Activated CD8-positive, alpha-beta memory T cell treated with anti-CD3 and anti-CD28 coated beads for 24 hours (primary cell): ENCODE results near the gene NPW.
A peak's percentile ranks its signal among the peaks of the same experiment; 100 is the strongest.
"Not testable (repeated sequence)": the region's sequence is repeated elsewhere in the genome, so short reads cannot be mapped to it uniquely, and the experiment has no call there.

Source experiments
- DNase-seq: peaks from one replicate; pipeline ENCODE4 v3.0.0-alpha.2; 2020

NPW gene

DNA sequence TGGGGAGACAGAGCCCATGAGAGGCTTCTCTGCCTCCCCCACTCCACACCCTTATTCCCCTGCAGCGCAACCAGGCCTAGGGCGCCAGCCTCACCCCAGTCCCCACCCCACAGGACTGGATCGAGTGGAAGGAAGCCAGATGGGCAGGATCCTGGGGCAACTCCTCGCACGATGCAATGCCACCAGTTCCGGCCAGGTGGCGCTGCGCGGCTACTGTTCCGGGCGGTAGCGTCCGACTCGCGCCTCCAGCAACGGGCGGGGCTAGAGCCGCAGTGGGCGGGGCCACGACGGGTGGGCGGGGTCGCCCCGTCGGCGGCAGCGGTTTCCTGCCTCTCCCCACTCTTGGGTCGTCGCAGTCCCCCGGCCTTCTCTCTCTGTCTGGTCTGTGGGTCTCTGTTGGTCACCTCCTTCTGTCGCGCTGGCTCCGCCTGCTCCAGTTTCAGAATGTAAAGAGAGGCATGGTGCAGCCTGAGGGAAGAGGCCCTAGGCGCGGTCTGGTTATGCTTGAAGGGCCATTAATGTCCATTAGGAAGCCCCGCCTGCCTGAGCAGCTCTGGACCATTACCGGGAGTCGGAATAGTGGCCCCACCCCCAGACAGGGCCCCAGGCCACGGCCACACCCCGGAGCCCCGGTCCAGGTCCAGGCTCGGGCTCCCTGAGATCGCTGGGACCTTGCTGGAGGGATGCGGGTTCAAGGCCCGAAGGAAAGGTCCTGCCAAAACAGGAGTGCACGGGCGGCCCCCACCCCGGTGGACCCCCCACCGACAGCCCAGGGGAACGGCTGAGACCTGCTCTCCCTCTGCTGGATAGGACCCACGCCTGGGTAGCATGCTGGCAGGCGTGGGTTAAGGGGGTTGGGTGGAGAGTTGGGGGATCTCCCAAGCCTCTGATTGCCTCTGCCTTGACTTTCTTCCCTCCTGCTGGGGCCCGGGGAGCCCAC, 3.8 kb downstream of the NPW start:
- peak; percentile 100 for DNase-seq

DNA sequence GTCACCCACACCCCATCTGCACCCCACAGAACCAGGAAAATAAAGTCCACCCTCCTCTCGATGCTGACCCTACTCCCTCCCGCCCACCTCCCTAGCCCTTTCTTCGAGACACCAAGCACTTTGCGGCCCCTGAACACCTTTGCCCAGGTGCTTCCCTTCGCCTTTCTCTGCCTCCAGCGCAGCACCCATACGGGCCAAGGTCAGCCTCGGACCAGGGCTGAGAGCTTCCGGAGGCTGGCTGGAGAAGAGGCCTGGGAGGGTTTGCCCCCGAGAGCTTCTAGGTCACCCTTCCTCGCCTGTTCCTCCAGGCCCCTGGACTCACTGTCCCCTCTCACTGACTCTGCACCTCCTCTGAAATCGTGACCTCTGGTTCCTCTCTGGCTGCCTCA, 4.4 kb downstream of the NPW start:
- DNase-seq: no peak

DNA sequence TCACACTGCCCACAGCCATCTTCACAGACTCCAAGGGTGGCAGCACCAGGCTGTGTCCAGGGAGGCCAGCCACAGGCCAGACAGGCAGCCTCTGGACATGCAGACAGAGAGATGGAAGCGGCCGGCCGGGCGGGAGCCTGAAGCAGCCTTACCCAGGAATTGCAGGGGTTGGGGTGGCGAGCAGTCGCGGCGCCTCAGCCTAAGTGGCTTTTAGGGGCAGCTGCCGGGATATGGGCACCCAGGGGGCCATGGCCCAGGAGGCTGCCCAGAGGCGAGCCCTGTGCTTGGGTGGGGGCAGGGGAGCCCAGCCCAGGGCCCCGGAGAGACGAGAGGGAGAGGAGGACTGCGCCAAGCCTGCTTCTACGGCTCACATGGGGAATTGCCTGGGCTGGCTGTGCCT, 5.7 kb downstream of the NPW start:
- no peak for DNase-seq

DNA sequence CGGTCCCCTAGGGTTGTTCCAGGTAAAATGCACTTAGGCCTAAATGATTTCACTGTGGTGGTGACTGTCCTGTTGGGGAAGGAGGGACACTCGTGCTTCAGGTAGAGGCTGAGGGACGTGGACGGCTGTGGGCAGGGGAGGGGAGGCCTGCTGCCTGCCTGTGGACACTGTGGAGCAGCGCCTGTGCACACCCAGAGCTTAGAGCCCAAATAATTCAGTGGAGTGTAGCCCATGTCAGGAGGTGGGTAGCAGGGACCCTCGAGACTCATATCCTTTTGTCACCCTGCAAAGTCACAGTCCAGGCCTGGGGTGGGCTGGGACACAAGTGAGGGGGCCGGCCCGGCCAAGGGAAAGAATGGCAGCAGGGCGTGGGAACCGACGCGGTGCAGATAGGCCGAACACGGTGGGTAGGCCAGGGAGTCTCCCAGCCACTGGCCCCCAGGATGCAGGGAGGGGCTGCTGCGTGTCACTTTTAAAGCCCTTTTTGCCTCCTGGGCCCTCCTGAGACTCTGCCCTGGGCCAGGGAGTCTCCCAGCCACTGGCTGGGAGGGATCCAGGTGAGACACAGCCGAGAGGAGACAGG, 6.4 kb downstream of the NPW start:
- DNase-seq: no peak

DNA sequence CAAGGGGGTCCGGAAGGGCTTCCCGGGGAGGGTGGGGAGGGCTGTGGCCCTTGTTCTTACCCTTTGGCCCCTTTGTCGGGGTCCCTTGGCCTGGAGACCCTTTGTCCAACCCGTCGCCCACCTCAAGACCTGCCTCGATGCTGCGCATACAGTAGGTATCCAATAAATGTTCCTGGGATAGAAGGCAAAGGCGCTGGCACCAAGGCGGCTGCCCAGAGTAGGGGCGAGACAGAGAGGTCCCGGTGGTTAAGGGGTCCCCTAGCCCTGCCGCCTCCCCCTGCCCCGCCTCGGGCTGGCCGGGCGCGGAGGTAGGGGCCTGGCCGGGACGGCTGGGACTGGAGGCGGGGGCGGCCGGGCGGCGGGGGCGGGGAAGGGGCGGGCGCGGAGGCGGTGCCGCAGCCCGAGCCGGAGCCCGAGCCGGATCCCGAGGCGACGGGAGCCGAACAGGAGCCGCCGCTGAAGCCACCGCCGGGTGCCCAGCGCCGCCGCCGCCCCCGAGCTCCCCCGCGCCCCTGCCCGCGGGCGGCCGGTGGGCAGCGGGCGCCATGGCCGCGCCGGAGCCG, 7.0 kb downstream of the NPW start, which contains the start of gene NHERF2:
Gene NHERF2, plus strand, starts transcription at position 442 of the 563 bp plus-strand sequence. Its CDS starts 104 bp downstream, at position 546.
- DNase-seq: no peak

DNA sequence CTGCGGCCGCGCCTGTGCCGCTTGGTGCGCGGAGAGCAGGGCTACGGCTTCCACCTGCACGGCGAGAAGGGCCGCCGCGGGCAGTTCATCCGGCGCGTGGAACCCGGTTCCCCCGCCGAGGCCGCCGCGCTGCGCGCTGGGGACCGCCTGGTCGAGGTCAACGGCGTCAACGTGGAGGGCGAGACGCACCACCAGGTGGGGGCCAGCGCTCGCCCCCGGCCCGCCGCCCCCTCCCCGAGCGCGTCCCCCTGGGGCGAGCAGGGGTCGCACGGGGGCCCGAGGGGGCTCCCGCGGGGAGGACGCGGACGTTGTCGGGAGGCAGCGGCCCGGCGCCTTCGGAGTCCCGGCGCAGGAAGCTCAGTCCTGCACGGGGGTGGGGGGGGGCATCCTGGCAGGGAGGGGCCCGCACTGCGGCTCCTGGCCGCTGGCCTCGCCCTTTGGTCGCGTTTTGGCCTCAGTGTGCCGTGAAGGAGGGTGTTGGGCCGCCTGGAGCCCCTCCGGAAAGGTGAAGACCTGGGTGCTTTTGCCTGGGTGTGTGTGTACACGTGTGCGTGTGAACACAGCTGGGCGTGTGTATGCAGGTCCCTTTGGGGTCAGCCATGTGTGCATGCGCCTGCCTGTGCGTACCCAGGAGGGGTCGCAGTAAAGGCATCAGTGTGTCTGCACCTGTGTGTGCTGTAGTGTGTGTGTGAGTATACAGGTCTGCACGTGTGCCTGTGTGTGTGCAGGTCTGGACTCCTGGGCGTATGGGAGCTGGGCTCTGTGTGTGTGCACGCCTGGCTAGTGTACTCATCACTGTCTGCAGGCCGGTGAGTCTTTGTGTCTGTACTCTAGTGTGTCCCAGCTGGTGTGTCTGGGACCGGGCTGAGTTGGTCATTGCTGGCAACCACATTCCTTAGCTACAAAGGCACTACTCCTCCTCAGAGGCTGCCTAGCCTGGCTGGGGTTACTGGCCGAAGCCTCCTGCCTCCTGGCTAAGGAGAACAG, 7.7 kb downstream of the NPW start:
- peak; percentile 72 for DNase-seq

DNA sequence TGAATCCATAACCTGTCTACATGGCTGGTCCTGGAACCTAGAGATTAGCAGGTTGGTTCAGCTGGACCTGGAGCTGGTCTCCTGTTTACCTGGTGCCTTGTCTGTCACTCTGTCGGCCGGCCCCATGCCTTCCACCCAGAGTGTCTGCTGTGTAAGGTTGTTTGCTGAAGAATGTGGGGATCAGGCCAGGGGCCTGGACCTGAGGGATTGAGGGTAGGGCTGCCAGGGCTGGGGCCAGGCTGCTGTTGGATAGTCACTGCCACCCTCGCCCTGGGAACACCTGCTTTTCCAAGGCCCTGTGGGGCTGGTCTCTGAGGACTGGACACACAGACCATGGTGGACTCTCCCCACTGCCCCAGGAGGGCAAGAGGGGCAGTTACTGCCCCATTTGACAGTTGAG, 8.6 kb downstream of the NPW start:
- no peak for DNase-seq

DNA sequence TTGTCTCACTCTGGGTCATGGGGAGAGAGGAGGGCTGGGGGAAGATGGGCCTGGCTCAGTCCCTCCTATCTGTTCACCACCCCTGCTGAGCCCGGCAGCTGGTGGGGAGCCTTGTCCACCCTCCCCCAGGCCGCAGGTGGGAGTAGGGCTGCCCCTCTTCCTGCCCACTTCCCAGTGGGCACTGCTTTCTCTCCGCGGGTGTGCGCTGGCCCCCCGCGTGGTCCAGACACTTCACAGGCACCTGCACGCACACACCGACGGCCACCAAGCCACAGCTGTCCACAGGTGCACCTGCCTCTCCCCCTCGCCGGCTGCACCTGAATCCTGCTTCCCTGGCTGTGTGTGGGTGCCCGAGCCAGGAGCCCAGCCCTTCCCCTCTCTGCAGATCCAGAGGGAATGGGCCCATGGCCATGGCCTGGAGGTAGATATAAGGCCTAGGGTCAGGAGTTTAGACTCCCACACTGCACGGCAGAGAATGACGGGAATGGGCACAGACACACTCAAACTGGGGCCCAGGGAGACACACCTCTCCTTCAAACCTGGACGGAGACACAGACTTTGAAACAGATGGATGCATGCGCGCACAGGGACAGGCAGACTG, 9.1 kb downstream of the NPW start:
- no peak for DNase-seq

DNA sequence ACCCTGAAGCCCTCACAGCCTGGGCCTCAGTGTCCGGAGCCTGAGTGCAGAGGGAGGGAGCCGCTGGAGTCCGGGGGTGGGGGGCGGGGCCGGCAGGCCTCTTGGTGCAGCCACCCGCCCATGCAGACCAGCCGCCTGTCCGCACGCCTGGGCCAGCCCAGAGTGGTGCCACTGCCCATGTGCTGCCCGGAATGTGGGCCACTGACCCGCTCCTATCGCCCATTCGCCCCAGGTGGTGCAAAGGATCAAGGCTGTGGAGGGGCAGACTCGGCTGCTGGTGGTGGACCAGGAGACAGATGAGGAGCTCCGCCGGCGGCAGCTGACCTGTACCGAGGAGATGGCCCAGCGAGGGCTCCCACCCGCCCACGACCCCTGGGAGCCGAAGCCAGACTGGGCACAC, 9.8 kb downstream of the NPW start:
- no peak for DNase-seq

DNA sequence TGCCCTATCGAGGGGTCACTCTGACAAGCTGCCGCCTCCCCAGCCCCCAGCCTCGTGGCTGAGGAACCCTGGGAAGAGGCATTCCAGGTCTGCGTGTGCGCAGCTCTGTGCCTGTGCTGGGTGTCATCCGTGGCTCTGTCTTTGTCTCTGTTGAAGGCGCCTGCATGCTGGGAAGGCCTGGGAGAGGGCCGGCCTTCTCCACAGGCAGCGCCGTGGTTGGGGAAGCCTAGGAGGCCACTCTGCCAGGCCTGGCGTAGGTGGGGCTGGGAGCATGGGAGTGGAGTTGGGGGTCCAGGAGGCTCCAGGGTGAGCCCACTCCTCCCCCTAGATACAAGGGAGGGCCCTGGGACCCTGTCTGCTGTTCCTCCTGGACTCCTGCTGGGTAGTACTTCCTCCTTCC, 10.5 kb downstream of the NPW start:
- no peak for DNase-seq

DNA sequence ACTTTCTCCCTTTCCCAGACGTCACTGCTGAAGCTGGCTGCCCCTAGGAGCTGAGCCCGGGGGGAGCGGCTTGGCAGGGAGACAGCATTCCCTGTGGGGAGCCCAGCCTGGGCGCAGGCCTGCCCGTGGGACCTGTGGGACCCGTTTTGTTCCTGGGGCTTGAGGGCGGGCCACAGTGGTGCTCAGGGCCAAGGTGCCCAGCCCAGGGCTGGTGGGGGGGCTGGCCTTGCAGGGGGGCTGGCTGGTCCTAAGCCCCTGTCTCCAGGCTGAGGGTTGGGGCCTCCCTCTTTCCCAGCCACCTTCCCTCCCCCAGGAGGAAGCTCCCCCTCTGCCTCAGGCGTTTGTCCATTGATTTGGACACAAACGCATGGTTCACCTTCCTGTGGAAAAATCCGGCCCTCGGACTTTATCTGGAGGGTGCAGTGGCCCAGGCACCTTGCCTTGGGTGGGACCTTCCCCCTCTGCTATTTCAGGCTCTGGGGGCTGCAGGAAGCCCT, 11.5 kb downstream of the NPW start:
- DNase-seq: no peak

DNA sequence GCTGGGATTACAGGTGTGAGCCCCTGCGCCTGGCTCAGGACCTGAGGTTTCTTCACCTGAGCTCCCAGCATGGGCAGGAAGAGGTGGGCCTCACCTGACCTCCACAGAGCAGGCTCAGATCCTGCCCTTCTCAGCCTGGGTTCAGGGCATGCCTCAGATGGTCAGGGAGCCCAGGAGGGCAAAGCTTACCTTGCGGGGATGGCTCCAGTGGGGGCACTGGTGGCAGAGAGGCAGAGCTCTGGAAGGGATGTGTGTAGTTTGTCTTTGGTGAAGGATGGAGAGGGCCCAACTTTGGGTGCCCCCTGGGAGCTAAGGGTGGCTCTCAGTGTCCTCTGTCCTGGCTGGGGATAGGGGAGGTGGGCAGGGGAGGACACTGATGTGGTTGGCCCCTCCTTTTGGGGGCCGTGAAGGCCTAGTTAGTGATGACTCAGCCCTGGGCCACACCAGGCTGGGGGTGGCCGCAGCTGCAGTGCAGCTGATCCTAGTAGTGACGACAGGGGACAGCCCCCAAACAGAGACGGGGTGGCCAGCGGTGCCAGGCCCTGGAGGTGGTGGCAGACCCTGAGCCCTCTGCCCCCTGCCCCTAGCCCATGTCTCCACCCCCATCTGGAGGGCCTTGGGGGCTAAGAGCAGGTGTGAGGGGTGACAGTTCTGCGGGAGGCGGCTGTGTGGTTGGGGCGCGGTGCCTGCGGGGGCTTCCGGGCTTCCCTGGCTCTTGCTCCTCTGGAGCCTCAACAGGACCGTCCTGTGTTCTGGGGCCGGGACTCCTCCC, 12.9 kb downstream of the NPW start:
- no peak for DNase-seq

DNA sequence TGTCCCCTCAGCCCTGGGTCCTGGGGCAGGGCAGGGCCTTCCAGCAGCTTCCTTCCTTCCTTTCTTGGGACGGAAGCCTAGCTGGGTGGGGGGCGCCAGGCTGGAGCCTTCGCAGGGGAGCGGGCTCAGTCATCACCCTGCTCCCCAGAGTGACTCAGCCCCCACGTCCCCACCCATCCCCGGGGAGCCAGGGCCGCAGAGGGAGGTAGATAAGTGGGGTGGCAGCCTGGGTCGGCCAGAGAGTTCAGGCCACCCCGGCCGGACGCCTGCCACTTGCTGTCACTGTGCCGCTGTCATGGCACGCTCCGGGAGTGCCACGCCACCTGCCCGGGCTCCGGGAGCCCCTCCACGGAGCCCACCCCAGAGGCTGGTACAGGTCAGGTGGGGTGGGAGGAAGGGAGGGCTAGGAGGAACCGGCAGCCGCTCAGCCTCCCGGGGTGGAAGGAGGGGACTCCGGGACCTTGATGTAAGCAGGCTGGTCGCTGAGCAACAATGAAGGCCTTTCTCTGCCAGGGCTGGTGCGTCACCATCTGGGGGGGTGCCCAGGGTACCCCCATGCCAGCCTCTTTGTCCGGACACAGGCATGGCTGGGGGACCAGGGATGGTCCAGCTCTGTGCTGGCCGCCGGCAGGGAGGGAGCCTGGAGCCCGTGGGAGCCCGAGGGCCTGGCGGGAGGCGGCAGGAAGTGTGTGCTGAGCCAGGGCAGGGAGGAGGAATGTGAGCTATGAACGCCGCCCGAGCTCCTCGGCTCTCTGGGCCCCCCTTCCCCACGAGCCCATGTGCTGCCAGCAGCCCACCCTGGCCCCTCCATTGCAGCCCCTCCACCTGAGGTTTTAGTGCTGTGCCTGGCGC, 13.7 kb downstream of the NPW start:
- DNase-seq: no peak

DNA sequence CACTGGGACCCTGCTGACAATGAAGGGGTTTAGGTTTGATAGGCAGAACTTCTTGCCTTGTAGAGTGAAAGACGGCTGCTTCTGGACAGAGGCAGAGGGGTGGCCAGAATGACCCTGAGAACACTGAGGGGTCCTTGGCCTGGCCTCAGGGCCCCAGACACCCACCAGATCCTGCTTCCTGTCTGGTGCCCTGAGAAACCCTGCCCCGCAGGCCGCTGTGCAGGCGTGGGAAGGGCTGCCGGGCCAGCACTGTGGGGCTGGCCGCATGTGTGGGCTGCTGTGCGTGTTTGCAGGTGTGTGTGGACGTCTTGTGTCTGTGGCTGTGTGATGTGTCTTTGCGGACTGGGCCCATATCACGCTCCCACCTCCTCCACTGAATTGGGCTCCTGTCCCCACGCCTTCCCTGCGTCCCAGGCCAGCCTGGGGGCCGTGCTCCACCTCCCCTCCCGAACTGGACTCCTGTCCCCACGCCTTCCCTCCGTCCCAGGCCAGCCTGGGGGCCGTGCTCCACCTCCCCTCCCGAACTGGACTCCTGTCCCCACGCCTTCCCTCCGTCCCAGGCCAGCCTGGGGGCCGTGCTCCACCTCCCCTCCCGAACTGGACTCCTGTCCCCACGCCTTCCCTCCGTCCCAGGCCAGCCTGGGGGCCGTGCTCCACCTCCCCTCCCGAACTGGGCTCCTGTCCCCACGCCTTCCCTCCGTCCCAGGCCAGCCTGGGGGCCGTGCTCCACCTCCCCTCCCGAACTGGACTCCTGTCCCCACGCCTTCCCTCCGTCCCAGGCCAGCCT, 14.5 kb downstream of the NPW start:
- DNase-seq: not testable (repeated sequence)

DNA sequence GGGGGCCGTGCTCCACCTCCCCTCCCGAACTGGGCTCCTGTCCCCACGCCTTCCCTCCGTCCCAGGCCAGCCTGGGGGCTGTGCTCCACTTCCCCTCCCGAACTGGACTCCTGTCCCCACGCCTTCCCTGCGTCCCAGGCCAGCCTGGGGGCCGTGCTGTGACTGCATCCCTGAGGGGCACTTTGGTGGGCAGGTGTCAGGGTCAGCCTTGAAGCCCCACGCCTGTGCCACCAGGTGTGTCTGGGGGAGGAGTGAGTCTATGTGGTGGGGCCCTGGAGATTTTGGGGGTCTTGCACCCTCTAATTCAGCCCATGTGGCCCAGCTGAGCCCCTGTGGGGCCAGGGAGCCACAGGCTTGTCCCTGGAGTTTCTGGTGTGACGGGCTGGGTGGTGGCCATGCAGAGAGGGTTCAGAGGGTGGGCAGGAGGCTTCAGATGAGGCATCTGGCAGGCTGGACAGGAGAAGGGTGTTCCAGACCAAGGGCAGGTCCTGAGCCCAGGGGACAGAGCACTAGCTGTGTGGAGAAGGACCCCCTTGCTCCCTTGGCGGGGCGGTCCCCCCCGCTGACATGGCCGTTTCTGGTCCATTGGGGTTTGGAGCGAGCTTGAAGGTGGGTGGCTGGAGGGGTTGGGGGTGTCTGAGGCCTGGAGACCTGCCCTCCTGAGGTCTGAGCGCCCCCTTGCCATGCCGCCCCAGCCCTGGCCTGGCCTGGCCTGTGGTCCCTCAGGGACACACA, 15.3 kb downstream of the NPW start:
- no peak for DNase-seq

DNA sequence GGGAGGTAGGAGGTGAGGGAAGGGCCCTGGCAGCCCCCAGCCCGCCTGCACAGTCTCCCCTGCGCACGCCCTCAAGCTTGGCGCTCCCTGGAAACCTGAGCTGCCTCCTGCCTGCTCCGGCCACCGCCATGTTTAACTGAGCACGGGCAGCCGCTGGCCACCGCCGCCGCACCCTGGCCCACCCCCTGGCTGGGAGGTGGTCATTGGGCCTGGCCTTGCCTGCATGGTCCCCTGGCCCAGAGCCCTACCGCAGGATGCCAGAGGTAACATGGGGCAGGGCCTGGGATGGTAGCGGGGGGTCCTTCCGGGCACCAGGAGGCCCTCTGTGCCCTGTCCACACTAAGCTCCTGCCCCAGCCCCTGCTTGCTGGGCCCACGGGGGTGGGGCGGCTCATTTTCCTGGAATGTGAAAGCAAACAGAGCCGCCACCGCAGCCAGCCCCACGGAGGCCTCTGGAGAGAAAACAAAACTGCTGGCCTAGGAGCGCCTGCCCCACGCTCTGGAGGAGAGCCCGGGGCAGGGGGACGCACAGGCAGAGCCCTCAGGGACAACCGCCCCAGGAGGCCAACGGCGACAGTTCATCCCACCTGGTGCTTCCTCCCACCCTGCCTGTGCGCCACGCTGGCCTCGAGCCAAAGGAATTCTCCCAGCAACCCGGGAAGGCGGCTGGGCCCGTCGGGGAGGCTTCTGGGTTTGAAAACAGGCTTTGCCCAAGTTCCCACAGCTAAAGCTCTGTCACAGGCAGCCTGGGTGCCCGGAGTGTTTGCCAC, 16.0 kb downstream of the NPW start:
- no peak for DNase-seq

DNA sequence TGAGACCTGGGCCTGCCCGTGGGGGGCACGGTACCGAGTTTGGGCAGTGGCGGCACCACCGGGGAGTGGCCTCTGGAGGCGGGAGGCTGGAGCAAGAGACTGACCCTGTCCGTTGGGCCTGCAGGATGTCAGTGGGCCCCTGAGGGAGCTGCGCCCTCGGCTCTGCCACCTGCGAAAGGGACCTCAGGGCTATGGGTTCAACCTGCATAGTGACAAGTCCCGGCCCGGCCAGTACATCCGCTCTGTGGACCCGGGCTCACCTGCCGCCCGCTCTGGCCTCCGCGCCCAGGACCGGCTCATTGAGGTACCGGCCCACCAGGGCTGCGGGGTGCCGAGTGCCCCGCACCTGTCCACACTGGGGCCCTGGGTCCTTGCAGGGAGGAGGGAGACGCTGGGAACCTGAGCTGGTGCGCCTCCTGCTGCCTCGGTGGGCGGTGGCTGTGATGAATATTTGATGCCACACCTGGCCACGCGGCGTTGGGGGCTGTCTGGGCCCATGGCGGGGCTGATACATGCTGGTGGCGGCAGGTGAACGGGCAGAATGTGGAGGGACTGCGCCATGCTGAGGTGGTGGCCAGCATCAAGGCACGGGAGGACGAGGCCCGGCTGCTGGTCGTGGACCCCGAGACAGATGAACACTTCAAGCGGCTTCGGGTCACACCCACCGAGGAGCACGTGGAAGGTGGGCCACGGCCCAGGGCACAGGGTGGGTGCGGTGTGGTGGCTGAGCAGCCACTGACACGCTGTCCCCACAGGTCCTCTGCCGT, 16.8 kb downstream of the NPW start:
- no peak for DNase-seq
